MG63 (cell line): ENCODE results near the gene SYVN1. TPM values are rescaled to one million over a fixed set of nuclear protein-coding genes. Genes with fewer than 3 reads are reported as not detected.
"Not testable (repeated sequence)": the region's sequence is repeated elsewhere in the genome, so short reads cannot be mapped to it uniquely, and the experiment has no call there.

Experiments used
- DNase-seq: peaks from one replicate; pipeline ENCODE4 v3.0.0-alpha.2; 2020
- H3K27me3 ChIP-seq: fragments of 250-450 bp; sonication (Bioruptor Pico); 2 replicates; pipeline ENCODE4 v1.5.1; 2020; ENCODE audit warnings: mild to moderate bottlenecking, moderate library complexity
- H3K36me3 ChIP-seq: fragments of 250-450 bp; sonication (Bioruptor Pico); 2 replicates; pipeline ENCODE4 v1.5.1; 2020; ENCODE audit warnings: mild to moderate bottlenecking, moderate library complexity
- H3K4me3 ChIP-seq: fragments of 250-450 bp; sonication (Bioruptor Pico); 2 replicates; pipeline ENCODE4 v1.5.1; 2020; ENCODE audit warnings: mild to moderate bottlenecking, moderate library complexity
- H3K9me3 ChIP-seq: fragments of 250-450 bp; sonication (Bioruptor Pico); 2 replicates; pipeline ENCODE4 v1.5.1; 2020; ENCODE audit warnings: mild to moderate bottlenecking, moderate library complexity
- total RNA-seq: library from RNA; depleted of rRNA; stranded (reverse); fragments of >200 nt; shearing (Covaris generic); gene quantifications from 2 replicates; pipeline ENCODE4 v1.2.3, GENCODE V29; 2014; ENCODE audit warnings: low replicate concordance; rRNA removed

SYVN1 gene
- 0.91 and 18.3 TPM in 2 replicates for total RNA-seq

GRCh38 chr11:65134240-65134951, at the start of gene SYVN1:
TSS of gene SYVN1 (minus strand) at chr11:65134519. CDS start at chr11:65133601, 918 bp downstream.
- Histone ChIP-seq H3K27me3 (no peaks in the 10 kb centered on the region; the same call in 1 of the 2 replicates), H3K9me3 (no peaks in the 10 kb centered on the region; the same call in 1 of the 2 replicates), H3K4me3 (peak within 1 kb of the TSS; percentile 97), H3K36me3 (peaks cover 36% of the 10 kb centered on the region)
- peak; percentile 90 for DNase-seq

DNA sequence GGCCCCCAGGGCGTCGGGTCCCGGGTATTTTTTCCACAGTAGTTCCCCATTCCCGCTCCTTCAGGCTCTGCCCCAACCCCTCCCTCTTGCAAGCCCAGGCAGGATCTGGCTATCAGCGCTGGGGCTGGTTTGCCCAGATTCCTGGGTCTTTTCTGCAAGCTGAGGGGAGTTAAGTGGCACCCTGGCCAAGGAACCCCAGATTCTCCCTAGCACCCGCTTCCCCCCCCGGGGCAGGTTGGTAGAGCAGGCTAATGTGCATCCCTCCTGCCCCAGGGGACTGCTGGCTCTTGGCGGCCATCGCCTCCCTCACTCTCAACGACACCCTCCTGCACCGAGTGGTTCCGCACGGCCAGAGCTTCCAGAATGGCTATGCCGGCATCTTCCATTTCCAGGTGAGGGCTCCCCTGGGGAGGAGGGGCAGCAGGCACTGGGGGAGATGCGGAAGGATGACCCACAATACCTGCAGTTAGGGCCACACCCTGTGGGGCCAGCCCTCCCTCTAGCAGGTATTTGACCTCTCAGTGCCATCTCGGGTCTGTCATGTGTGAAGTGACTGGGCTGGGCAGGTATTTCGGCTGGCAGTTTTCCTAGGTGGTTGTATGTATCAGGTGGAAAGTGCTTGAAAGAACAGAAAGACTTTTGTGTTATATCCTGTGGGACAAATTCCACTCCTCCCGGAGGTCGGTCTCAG, 49.0 kb upstream of the SYVN1 start:
- no peak for DNase-seq
- peaks cover 10% of the 10 kb centered on the region for H3K36me3 ChIP-seq
- H3K27me3 ChIP-seq: no peaks in the 10 kb centered on the region
- H3K4me3 ChIP-seq: no peak overlapping the region
- H3K9me3 ChIP-seq: no peaks in the 10 kb centered on the region

DNA sequence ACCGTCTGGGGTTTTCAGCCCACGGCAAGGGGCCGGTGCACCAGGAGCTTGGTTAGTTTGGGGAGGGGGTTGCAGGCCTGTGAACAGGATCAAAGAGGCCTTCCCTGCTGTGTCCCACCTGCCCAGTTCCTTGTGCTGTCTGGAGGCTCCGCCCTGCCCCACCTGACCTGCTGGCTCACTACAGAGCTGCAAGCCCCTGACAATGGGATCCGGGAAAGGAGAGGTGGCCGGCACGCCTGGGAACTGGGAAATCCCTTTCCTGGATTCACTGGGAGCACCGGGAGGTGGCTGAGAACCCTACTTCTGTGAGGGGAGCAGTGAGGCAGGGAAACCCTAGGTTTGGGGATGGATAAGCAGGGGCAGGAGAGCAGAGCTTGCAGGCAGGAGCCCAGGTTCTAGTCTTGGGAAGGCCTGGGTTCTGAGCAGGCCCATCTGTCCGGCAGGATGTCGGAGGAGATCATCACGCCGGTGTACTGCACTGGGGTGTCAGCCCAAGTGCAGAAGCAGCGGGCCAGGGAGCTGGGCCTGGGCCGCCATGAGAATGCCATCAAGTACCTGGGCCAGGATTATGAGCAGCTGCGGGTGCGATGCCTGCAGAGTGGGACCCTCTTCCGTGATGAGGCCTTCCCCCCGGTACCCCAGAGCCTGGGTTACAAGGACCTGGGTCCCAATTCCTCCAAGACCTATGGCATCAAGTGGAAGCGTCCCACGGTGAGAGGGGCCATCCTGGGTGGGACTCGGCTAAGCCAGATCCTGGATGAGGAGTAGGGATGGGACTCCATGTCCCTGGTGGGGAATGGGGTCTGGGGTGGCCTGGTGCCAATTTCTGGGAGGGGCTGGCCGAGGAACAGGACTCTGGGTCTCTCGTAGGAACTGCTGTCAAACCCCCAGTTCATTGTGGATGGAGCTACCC, 48.2 kb upstream of the SYVN1 start:
- DNase-seq: no peak
- Histone ChIP-seq H3K4me3 (peak overlapping the region; percentile 84), H3K36me3 (peaks cover 10% of the 10 kb centered on the region), H3K27me3 (no peaks in the 10 kb centered on the region), H3K9me3 (no peaks in the 10 kb centered on the region)

DNA sequence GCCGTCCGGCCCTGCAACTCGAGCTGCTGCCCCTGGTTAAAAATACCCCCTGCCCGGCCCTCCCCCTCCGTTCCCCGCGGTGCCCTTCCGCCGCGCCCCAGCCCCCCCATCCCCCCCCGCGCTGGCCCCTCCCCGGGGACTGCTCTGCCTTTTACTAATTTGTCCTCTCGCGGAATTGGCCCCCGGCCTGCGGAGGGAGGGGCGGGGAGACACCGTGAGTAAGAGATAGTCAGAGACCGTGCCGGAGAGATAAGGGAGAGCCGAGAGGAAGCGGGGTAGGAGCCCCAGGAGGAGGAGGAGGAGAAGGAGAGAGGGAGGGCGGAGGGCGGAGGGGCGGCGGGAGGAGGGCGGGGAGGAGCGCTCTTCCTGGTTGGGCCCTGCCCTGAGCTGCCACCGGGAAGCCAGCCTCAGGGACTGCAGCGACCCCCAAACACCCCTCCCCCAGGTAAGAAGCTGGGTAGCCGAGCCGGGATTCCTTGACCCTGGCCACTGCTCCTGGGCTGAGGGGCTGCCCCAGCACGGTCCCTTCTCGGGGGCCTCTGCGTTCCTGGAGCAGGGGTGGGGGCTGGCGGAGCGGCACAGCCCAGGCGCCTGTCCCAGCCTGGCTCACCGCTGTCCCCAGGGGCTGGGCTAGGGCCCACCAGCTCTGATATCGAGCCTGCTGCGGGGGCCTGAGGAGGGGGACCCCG, 47.4 kb upstream of the SYVN1 start, which contains the start of gene CAPN1:
TSS of gene CAPN1 (plus strand) at position 360 of the 689 bp plus-strand sequence. CDS start 774 bp downstream, outside the sequence.
- peaks cover 4% of the 10 kb centered on the region for H3K36me3 ChIP-seq
- H3K27me3 ChIP-seq: no peaks in the 10 kb centered on the region
- H3K4me3 ChIP-seq: peak within 1 kb of the TSS; percentile 84
- H3K9me3 ChIP-seq: no peaks in the 10 kb centered on the region
- peak; percentile 93 for DNase-seq

GRCh38 chr11:65180877-65181568, 46.7 kb upstream of the SYVN1 start:
- Histone ChIP-seq H3K4me3 (peak overlapping the region; percentile 84), H3K27me3 (no peaks in the 10 kb centered on the region), H3K9me3 (no peaks in the 10 kb centered on the region), H3K36me3 (peaks cover 4% of the 10 kb centered on the region; the same call in 1 of the 2 replicates)
- DNase-seq: peak; percentile 73

- DNase-seq, H3K36me3 ChIP-seq, H3K4me3 ChIP-seq, H3K27me3 ChIP-seq, H3K9me3 ChIP-seq: not testable (repeated sequence)
These were observed 40.3 kb upstream of the SYVN1 start for GRCh38 chr11:65174571-65175010.

- H3K36me3 ChIP-seq: no peaks in the 10 kb centered on the region
- H3K9me3 ChIP-seq: no peaks in the 10 kb centered on the region
- no peaks in the 10 kb centered on the region for H3K27me3 ChIP-seq
- DNase-seq: no peak
- no peak overlapping the region for H3K4me3 ChIP-seq
These were observed 38.3 kb upstream of the SYVN1 start for GRCh38 chr11:65172600-65172999.

- no peaks in the 10 kb centered on the region for H3K36me3 ChIP-seq
These were observed 35.8 kb upstream of the SYVN1 start, which contains the start of gene SPDYC for GRCh38 chr11:65170058-65170534. TSS of gene SPDYC (plus strand) at chr11:65170233. CDS start at chr11:65171358, 1,125 bp downstream.

GRCh38 chr11:65169164-65169641, 34.9 kb upstream of the SYVN1 start:
- no peak for DNase-seq
- H3K36me3 ChIP-seq: no peaks in the 10 kb centered on the region

More at GRCh38 chr11:65170058-65170534, 35.8 kb upstream of the SYVN1 start, which contains the start of gene SPDYC:
- peak; percentile 26 for DNase-seq
- no peaks in the 10 kb centered on the region for H3K9me3 ChIP-seq
- H3K4me3 ChIP-seq: no peak within 1 kb of the TSS
- no peaks in the 10 kb centered on the region for H3K27me3 ChIP-seq

DNA sequence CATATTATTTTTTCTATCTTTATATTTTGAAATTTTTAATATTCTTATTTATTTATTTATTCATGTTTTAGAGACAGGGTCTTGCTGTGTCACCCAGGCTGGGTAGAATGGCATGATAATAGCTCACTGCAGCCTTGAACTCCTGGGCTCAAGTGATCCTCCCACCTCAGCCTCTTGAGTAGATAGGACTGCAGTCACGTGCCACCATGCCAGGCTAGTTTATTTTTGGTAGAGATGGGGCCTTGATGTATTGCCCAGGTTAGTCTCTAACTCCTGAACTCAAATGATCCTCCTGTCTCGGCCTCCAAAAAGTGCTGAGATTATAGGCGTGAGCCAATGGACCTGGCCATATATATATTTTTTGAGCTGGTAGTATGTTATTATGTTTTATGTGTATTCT, 33.3 kb upstream of the SYVN1 start:
- Histone ChIP-seq H3K36me3 (no peaks in the 10 kb centered on the region), H3K27me3 (no peaks in the 10 kb centered on the region), H3K9me3 (no peaks in the 10 kb centered on the region), H3K4me3 (no peak overlapping the region)
- DNase-seq: no peak

More at GRCh38 chr11:65169164-65169641, 34.9 kb upstream of the SYVN1 start:
- Histone ChIP-seq H3K4me3 (no peak overlapping the region), H3K9me3 (no peaks in the 10 kb centered on the region), H3K27me3 (no peaks in the 10 kb centered on the region)

DNA sequence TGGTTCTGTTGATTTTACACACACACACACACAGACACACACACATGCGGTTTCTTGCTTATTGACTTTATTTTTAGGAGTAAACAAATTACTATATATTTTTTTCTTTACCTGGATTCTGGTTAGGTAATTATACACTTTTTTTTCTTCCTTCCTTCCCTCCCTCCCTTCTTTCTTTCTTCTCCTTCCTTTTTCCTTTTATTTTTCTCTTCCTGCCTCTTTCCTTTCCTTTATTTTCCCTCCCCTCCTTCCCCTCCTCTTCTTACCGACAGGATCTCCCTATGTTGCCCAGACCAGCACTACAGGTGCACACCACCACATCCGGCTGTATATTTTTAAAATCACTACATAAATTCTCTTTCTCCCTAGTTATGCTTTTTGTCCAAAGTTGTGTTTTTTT, 32.6 kb upstream of the SYVN1 start:
- Histone ChIP-seq H3K36me3 (no peaks in the 10 kb centered on the region), H3K9me3 (no peaks in the 10 kb centered on the region), H3K4me3 (no peak overlapping the region), H3K27me3 (no peaks in the 10 kb centered on the region)
- no peak for DNase-seq

DNA sequence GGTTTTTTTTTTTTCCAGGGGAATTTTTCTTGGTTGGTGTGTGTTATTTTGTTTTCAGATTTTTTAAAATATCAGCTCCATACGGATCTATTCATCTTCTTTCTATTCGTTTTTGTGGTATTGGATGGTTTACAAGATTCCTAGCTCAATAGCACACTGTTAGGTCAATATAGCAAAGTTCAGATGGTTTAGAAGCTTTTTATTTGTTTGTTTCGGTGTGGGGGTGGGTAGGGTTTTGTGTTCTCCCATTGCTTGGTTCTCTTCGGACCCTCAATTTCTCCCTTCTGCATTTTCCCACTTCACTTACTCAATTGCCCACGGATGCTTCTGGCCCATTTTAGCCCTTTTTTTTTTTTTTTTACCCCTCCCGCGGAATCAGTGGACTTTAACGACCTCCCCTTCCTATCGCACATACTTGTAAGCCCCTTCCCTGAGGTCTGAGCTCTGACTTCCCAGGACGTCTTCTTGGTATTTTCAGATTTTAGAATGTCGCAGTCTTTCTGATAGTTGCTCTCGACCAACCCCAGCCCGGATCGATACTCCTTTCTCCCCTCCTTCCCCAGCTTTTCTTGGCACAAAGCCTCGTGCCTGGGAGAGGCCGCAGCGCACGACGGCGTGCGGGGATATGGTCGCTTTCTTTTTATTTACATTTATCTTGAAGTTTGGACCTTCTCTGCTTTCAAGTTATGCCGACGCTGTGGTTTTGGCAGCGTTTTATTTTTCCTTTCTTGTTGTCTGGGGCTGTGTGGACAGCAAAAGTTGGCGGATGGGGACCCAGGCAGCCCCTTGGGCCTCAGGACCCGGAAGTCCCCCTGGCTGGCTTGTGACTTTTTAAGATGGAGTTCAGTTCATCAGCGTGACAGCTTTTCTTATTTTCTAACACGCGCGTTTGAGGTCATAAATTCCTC, 31.3 kb upstream of the SYVN1 start:
- Histone ChIP-seq H3K4me3 (0 out of 2 replicates have a peak overlapping the region, but pooled peaks have one; percentile 8), H3K36me3 (no peaks in the 10 kb centered on the region), H3K9me3 (no peaks in the 10 kb centered on the region), H3K27me3 (no peaks in the 10 kb centered on the region)
- no peak for DNase-seq

GRCh38 chr11:65163684-65164083, 29.4 kb upstream of the SYVN1 start:
- Histone ChIP-seq H3K27me3 (no peaks in the 10 kb centered on the region), H3K36me3 (no peaks in the 10 kb centered on the region), H3K9me3 (no peaks in the 10 kb centered on the region), H3K4me3 (no peak overlapping the region)
- DNase-seq: no peak

GRCh38 chr11:65160643-65161042, 26.3 kb upstream of the SYVN1 start:
- Histone ChIP-seq H3K36me3 (no peaks in the 10 kb centered on the region), H3K27me3 (no peaks in the 10 kb centered on the region), H3K4me3 (no peak overlapping the region), H3K9me3 (no peaks in the 10 kb centered on the region)
- DNase-seq: no peak
